Fibroblast of lung (primary cell): ENCODE results near the gene CNOT3.

Source experiments
- CTCF ChIP-seq, 2 donors: IDR thresholded peaks in 1 of 2; conservative IDR thresholded peaks in 1 of 2; 1 replicate in 1 of 2; 2 replicates in 1 of 2; pipeline ENCODE4 v1.5.1; 2011 to 2012; ENCODE audit warnings: low read length in 2 of 2, control low read depth in 1 of 2, inconsistent platforms in 1 of 2, low read depth in 1 of 2, mild to moderate bottlenecking in 1 of 2
- EZH2 ChIP-seq: IDR thresholded peaks from 2 replicates; pipeline ENCODE4 v1.5.1; 2012; ENCODE audit warnings: low read length, control low read depth, mild to moderate bottlenecking; ENCODE audit errors: missing control alignments

DNA sequence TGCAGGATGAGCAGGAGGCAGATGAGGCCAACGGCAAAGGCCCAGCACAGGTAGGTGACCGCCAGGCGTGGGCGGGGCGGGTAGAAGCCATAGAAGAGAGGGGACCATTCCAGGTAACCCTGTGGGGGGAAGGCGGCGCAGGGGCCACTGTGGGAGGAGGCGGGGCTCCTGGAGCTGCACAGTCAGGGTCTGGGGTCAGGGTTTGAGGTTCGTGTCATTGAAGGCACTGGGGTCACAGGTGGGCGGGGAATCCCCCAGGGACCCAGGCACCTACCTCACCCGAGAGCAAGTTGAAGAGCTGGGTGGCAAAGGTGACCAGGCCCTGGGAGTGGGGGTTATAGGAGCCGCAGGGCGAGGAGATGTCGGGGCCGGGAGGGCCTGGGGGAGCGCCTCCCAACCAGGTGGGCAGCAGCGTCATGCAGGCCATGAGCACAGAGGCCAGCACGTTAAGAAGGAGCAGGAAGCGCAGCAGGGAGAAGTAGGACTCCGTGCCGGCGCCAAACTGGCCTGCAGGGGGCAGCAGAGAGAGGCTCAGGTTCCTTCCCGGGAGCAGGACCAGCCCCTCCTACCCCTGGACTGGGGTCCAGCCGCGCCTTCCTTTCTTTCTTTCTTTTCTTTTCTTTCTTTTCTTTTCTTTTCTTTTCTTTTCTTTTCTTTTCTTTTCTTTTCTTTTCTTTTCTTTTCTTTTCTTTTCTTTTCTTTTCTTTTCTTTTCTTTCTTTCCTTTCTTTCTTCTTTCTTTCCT lies 30.8 kb downstream of the CNOT3 start:
- TF ChIP-seq CTCF (conservative IDR thresholded peaks at IDR 0.05 in 1 of 2, IDR thresholded peaks at IDR 0.05 in 1 of 2; ENCODE audit: low read depth in 1 of 2, low read length in 2 of 2) (peak; percentile 79 to 85), EZH2 (no peak)
